Measurements from ENCODE around the gene SSB.

Gene SSB

DNA sequence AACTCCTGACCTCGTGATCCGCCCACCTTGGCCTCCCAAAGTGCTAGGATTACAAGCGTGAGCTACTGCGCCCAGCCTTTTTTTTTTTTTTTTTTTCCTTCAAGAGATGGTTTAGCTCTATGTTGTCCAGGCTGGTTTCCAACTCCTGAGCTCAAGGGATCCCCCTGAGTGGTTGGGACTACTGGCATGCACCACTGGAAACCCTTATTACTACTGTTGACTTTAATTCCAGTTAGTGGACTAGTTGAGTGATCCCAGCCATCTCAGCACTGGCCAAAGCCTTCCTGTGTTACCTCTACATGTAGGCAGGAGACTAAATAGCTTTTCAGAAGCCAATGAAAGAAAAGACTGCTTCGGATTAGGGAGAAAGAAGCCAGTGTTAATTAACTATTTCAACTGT lies 8.1 kb upstream of the SSB start:
- no peak overlapping the region for H3K27ac ChIP-seq
- TF ChIP-seq ZFX (IDR thresholded peaks at IDR 0.05; ENCODE audit: borderline replicate concordance) = no peak
- TF ChIP-seq, protein P1, sequence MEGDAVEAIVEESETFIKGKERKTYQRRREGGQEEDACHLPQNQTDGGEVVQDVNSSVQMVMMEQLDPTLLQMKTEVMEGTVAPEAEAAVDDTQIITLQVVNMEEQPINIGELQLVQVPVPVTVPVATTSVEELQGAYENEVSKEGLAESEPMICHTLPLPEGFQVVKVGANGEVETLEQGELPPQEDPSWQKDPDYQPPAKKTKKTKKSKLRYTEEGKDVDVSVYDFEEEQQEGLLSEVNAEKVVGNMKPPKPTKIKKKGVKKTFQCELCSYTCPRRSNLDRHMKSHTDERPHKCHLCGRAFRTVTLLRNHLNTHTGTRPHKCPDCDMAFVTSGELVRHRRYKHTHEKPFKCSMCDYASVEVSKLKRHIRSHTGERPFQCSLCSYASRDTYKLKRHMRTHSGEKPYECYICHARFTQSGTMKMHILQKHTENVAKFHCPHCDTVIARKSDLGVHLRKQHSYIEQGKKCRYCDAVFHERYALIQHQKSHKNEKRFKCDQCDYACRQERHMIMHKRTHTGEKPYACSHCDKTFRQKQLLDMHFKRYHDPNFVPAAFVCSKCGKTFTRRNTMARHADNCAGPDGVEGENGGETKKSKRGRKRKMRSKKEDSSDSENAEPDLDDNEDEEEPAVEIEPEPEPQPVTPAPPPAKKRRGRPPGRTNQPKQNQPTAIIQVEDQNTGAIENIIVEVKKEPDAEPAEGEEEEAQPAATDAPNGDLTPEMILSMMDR (IDR thresholded peaks at IDR 0.05) = no peak

DNA sequence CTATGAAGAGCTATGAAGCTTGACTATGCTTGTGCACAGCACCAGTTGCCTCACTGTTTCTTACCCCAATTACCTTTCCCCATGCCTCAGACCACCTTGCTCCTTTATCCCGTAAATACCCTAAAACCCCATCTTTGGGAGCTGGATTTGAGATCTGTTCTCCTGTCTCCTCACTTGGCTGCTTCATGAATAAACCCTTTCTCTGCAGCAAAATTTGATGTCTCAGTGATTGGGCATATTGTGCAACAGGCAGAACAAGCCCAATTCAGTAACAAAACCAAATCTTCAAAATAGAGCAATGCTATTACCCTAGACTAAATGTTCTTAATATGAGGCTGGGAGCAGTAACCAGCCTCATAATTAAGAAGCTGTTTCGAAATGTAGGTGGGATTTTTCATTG lies 3.5 kb upstream of the SSB start:
- TF ChIP-seq, protein P1 (IDR thresholded peaks at IDR 0.05) = no peak
- TF ChIP-seq ZFX (IDR thresholded peaks at IDR 0.05; ENCODE audit: borderline replicate concordance) = no peak
- H3K27ac ChIP-seq = no peak overlapping the region

DNA sequence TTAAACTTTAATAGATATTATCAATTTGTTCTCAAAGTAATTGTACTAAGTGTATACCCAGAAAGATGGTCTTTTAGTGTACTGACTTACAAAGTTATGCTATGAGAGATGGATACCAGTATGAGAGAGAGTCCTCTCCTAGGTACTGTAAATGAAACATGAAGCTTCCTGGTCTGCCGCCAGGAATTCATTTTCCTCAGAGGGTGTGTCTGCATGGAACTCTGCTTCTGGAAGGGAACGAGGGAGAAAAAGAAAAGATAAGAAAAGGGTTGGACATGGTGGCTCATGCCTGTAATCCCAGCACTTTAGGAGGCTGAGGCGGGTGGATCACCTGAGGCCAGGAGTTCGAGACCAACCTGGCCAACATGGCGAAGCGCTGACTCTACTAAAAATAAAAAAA lies 2.2 kb upstream of the SSB start:
- TF ChIP-seq ZFX (IDR thresholded peaks at IDR 0.05; ENCODE audit: borderline replicate concordance) = no peak
- TF ChIP-seq, protein P1 (IDR thresholded peaks at IDR 0.05) = no peak
- no peak overlapping the region for H3K27ac ChIP-seq

DNA sequence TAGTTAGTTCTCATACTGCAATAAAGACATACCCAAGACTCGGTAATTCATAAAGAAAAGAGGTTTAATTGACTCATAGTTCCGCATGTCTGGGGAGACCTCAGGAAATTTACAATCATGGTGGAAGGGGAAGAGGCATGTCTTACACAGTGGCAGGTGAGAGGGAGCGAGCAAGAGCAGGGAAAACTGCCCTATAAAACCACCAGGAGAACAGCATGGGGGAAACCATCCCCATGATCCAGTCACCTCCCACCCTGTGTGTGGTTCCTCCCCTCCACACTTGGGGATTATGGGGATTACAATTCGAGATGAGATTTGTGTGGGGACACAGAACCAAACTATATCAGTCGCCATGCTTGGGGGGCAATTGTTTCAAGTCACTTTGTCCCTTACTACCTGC lies 1.1 kb upstream of the SSB start:
- no peak overlapping the region for H3K27ac ChIP-seq
- no peak for TF ChIP-seq ZFX (IDR thresholded peaks at IDR 0.05; ENCODE audit: borderline replicate concordance)
- TF ChIP-seq, protein P1 (IDR thresholded peaks at IDR 0.05) = no peak

DNA sequence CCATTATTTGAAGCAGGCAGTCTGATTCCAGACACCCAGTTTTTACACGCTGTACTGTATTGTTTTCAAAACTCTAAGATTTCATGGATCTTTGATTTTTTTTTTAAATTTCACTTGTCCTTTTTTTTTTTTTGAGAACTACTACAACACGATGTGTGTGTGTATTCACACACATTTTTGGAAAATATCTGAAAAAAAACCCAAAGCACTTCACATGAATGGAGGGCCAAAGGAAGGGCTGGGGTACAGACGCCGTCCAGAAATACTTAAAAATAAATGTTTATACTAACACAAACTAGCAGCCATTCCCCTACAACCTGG lies 314 bp upstream of the SSB start:
- peak overlapping the region; percentile 87 for H3K27ac ChIP-seq
- TF ChIP-seq ZFX (IDR thresholded peaks at IDR 0.05; ENCODE audit: borderline replicate concordance) = no peak
- TF ChIP-seq, protein P1 (IDR thresholded peaks at IDR 0.05) = no peak

DNA sequence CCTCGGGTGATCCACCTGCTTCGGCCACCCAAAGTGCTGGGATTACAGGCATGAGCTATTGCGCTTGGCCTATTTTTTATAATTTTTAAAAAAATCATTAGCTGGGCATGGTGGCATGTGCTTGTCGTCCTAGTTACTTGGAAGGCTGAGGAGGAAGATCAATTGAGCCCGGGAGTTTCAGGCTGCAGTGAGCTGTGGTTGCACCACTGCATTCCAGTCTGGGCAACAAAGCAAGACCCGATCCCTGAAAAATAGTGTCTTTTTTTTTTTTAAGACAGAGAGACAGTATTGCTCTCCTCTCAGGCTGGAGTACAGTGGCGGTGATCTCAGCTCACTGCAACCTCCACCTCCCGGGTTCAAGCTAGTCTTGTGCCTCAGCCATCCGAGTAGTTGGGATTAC lies 4.8 kb downstream of the SSB start:
- TF ChIP-seq ZFX (IDR thresholded peaks at IDR 0.05; ENCODE audit: borderline replicate concordance) = no peak
- TF ChIP-seq, protein P1 (IDR thresholded peaks at IDR 0.05) = no peak
- no peak overlapping the region for H3K27ac ChIP-seq

DNA sequence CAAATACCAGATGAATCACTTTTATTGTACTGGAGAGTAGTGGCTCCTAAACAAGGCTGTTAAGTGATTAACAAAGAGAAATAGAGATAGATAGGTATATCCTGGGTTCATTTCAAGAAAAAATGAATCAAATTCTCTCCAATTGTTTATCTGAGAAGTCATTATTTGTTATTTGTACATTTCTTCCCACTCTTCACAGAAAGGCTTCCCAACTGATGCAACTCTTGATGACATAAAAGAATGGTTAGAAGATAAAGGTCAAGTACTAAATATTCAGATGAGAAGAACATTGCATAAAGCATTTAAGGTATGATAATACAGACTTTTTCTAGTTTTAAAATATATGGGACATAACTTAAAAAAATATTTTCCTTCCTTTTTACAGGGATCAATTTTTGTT lies 7.9 kb downstream of the SSB start:
- no peak for TF ChIP-seq ZFX (IDR thresholded peaks at IDR 0.05; ENCODE audit: borderline replicate concordance)
- TF ChIP-seq, protein P1 (IDR thresholded peaks at IDR 0.05) = no peak
- no peak overlapping the region for H3K27ac ChIP-seq
